ENCODE data around the gene SLC11A2.

DNA sequence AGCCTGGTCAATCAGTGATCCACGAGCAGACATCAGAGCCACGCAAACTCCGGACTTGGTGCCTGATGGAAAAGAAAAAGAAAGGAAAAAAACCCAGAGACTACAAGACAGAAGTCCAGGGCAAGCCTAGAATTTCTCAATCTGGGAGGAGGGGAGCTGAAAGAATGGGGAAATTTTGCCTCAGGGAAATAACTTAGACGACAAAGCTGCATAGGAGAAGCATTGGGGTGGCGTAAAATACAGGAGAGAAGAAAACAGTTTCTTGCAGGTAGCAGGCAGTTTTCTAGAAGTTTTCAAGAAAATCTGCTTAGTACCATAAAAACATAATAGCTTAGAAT lies 2.6 kb upstream of the SLC11A2 start:
- TF ChIP-seq CTCF (optimal IDR thresholded peaks at IDR 0.05 in 1 of 3, IDR thresholded peaks at IDR 0.05 in 1 of 3, conservative IDR thresholded peaks at IDR 0.05 in 1 of 3; ENCODE audit: extremely low read depth in 1 of 3, insufficient read depth in 2 of 3, low read length in 3 of 3), result no peak
- TF ChIP-seq EZH2 (IDR thresholded peaks at IDR 0.05; ENCODE audit: low read length), result no peak
